HS-27A (cell line): ENCODE results near the gene CEP152.
A peak's percentile ranks its signal among the peaks of the same experiment; 100 is the strongest.
"Not testable (repeated sequence)": the region's sequence is repeated elsewhere in the genome, so short reads cannot be mapped to it uniquely, and the experiment has no call there.

Experiments
- DNase-seq: peaks from one replicate; pipeline ENCODE4 v3.0.0-alpha.2; 2012; ENCODE audit warnings: low read depth, missing footprints

Gene CEP152

DNA sequence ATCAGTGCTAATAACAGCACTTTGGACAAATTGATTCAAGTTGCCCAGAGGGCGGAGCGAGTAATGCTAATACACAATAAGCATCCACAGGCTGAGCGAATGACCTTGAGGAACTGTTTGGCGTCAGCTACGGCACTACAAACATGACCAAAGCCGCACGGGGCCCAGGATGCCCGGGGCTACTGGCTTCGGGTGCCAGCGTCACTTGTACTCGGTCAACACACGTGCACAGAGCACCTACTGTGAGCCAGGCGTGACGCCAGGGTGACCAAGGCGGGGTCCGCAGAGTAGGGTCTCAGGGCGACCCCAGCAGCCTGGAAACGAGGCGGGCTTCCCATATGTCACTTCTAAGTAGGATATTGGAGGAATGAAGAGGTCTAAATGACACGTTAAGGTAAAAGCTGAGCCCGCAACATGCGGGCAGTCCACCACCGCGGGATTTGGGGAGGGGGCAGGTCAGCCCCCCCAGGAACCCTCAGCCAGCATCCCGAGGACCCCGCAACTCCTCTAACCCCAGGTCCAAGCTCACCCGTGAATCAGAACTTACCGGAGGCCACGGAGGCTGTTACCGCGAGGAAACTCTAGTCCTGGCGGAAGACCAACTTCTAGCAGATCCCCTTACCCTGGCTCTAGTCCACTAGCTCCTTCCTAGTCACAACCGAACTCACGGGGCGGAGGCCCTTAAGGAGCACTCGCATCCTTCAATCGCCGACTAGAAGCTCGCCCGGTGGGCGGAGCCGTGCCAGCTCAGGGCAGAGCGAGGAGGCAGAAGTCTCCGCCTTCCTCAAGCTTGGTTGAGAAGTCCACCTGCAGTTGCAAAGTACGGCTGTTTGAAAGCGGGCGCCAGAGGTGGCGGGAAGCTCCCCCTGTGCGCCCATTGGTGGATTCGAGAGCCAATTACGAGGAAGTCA, at the start of gene CEP152:
TSS of gene CEP152 (minus strand) at position 656 of the 911 bp plus-strand sequence. CDS start 5,420 bp downstream, outside the sequence.
- peak; percentile 98 for DNase-seq

DNA sequence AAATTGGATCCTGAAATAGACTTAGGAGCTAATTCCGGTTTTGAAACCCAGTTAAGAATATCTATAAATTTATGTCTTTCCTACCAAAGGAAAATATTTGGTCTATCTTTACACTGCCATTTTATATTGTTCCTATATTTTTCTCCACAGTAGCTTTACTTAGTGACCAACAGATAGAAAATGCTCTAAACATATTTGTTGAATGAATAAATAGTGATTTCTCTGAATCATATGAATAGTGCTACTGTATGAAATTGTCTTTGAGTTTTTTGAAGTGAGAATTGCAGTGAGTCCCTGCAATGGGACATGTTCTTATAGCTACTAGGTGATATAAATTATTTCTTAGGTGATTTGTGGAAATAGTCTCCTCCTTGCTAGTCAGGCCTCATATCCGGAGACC, 48.6 kb upstream of the CEP152 start:
- DNase-seq = no peak

DNA sequence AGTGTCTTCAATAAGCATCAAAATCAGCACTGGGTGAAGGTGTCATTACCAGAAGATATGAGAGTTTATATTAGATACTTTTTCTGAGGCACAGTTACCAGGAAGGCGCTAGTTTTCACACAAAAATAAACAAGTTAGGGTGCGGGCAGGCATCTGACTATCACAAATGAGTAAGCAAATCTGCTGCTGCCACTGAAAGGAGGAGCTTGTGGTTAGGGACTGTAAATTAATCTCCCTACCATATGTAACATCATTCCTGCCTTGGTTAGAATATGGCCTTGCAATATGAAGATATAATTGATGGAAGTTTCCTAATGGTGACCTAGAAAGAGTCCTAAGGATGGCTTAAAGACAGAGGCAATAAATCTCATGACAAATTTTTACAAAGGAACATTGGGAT, 47.5 kb upstream of the CEP152 start:
- DNase-seq = no peak

- no peak for DNase-seq
Measured at GRCh38 chr15:48856942-48857341, 46.1 kb upstream of the CEP152 start.

- DNase-seq = no peak
Measured at GRCh38 chr15:48855501-48856440, 44.9 kb upstream of the CEP152 start.

DNA sequence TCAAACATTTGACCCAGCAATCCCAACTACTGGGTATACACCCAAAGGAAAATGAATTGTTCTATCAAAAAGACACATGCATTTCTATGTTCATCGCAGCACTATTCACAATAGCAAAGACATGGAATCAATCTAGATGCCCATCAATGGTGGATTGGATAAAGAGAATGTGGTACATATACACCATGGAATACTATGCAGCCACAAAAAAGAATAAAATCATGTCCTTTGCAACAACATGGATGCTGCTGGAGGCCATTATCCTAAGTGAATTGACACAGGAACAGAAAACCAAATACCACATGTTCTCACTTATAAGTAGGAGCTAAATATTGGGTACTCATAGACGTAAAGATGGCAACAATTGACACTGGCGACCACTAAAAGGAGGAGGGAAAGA, 43.6 kb upstream of the CEP152 start:
- DNase-seq = not testable (repeated sequence)

DNA sequence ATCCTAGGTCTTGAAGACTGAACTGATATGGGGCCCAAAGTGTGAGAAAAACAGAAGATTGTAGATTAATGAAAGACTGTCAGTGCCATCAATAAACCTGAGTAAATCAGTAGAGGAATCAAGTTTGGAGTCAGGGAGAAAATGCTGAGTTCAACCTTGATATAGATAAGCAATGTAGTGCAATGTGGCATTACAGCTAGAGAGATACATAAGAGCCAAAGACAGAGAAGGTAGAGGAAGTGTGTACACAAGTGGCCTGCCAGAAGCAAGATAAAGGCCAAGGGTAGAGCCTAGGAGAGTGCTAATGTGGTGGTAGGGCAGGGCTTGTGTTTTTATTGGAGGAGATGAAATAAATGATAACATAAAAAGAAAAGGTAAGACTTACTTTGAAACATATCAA, 41.1 kb upstream of the CEP152 start:
- DNase-seq = no peak

DNA sequence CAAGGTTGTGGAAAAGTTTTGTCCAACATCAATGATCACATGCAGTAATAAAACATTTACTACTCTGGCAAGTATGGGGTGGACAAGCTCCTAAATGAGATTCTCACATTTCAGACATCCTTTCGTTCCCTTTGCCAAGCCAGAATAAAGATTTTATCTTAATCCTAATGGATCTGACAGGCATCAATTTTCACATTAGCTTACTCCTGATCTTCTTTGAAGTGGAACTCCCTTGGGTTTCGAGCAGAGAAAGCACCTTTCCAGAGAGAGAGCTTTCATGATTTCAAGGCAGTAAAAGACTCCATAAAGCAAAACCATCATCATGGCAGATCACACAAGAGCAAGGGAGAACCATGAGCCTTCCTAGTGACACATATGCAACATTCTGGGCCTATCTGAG, 39.8 kb upstream of the CEP152 start:
- no peak for DNase-seq

- no peak for DNase-seq
Measured at GRCh38 chr15:48845123-48845522, 34.3 kb upstream of the CEP152 start.

DNA sequence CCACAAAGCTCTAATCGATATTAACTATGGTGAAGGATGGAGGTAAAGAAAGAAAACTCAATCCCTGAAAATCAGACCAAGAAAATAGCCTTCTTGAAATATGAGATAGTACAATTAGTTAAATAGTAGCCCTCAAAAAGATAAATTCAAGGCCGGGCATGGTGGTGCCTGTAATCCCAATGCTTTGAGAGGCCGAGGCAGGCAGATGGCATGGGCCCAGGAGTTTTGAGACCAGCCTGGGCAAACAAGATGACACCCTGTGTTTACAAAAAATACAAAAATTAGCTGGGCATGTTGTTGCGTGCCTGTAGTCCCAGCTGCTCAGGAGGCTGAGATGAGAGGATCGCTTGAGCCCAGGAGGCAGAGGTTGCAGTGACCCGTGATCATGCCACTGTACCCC, 31.6 kb upstream of the CEP152 start:
- DNase-seq = no peak

- DNase-seq = no peak
Measured at GRCh38 chr15:48834756-48835155, 23.9 kb upstream of the CEP152 start.

DNA sequence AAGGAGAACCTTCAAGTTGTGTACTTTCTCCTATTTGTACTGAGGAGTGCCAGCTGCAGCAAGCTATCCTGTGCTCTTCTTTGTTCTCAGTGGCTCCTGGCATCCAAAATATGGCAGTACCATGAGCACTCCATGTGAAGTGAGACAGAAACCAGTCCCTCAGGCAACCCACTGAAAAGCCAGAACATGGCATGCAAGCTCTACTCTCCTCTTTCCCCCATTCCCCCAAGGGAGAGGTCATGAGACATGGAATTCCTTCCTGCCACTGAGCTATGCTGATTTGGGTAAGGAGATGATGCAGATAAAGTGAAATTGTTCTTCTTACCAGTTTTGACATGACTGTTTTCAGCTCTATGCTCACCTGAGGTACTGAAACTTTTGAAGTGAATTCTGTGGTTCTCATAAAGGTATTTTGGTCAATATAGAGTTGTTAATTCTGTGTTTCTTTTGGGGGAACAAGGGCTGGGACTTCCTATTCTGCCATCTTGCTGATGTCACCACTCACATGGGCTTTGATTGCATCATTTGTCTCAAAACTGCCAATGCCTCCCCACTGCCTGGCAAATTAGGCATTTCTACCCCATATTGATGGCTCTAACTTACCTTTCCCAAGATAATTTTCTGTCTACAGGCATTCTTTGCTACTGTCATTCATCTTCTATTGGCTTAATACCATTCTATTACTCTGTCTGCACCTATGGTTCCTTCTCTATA, 22.8 kb upstream of the CEP152 start:
- no peak for DNase-seq

GRCh38 chr15:48832648-48833047, 21.8 kb upstream of the CEP152 start:
- no peak for DNase-seq

- no peak for DNase-seq
Measured at GRCh38 chr15:48828906-48829305, 18.0 kb upstream of the CEP152 start.

DNA sequence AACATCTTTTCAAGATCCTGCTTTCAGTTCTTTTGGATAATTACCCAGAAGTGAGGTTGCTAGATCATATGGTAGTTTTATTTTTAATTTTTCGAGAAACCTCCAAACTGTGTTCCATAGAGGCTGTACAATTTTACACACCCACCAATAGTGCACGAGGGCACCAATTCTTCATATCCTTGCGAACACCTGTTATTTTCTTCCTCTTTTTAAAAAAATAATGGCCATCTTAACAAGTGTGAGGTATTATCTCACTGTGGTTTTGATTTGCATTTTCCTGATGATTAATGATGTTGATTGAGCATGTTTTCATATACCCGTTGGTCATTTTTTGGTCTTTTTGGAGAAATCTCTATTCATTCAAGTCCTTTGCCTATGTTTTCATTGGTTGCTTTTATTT, 17.6 kb upstream of the CEP152 start:
- DNase-seq = no peak

- DNase-seq = no peak
Measured at GRCh38 chr15:48825075-48825474, 14.2 kb upstream of the CEP152 start.

DNA sequence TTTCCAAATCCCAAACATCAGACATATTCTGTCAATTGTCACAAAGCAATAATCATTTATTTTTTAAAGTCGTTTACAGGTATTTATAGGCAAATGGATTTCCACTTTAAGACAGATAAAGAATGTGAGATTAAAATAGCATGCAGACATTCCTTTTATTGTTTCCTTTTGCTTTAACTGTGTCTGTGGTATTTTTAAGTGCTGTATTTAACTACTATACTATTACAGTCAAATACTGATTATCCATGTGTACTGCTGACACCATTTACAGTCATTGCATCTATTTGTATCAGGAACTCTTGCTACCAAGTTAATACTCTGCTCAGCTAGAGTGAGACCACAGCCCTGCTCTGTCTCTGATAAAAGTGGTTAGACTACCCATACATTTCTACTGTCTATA, 12.8 kb upstream of the CEP152 start:
- DNase-seq = no peak

DNA sequence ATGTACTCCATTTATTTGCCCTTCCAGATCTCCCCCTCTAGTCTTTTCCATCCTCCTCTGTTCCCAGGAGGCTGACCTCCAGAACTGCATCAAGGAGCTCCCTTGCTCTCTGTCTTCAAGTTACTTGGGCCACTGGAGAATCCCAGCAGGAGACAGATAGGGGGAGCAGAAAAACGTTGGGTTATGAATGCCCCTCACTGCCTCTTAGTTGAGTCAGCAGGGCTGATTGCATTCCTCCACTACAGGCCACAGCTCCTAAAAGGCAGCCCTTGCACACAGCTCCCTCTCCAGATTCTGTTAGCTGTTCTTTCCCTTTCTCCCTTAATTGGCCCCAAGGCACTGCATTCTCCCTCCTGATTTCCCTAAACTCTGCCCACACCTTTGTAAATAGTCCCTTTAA, 12.4 kb upstream of the CEP152 start:
- peak; percentile 14 for DNase-seq

DNA sequence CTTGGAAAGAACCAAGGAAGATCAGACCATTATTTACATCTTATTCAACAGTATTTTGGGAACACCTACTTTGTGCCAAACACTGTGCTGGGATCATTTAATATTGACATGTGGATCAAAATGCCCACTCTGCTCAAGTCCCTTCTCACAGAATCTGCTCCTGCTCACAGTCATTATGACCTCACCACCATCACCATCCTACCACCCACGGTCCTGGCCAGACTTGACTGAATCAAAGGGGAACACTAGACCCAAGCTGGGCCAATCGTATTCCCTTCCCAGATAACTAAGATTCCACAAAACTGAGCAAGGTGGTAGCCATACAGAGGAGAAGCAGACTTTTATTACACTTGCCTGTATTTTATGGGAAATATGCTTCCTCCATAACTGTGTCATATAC, 3.4 kb upstream of the CEP152 start:
- DNase-seq = no peak

- DNase-seq = no peak
Measured at GRCh38 chr15:48811325-48811958, 573 bp upstream of the CEP152 start.

GRCh38 chr15:48806151-48806550, 4.7 kb downstream of the CEP152 start:
- no peak for DNase-seq

DNA sequence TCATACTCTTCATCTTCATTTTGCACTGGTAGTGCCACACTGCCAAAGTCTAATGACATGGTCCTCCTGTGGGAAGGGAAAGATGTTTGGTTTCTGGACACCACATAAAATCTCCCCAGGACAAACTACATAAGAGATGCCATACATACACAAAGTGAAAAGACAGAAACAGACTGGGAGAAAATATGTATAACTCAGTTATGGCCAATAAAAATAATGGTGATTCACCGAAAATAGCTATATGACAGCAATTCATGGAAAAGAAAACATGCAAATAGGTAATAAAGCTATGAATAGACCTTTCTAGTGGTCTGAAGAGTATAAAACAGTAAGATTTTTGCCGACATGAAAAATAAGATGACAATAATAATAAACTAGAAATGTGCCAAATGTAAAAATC, 5.3 kb downstream of the CEP152 start:
- DNase-seq = no peak
